ENCODE measurements around the gene BMF. TPM values are rescaled to one million over a fixed set of nuclear protein-coding genes. Genes with fewer than 3 reads are reported as not detected.

Gene BMF
- total and polyA plus RNA-seq, 2 of the 4 experiments (the other 2 are of a cell fraction): 2.4 to 2.9 TPM

DNA sequence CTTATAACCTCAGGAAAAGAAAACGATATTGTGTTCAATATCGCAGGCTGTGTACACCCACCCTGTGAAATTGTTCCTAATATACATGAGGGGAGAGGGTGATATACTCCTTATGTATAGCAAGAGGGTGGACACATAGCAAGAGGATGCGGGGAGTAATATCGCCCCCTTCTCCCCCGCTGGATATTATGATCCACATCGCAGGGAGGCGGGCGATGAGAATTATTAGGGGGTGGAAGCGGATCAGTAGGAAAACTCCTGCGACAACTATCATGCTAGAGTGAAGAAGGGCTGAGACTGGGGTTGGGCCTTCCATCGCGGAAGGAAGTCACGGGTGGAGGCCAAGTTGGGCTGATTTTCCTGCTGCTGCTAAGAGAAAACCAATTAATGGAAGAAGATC is 24.9 kb upstream of the BMF start:
- ChIA-PET CTCF (no interaction called here), POLR2A (ENCODE audit: unreplicated experiment) (no interaction called here)
- intact Hi-C loops (cut with micrococcal nuclease) (no loop called here), dilution Hi-C loops (cut with HindIII; ENCODE audit: low sequenced_read_pairs, unreplicated experiment) (no loop called here), in situ Hi-C loops (cut with MboI; ENCODE audit: low sequenced_read_pairs) (no loop called here)
- no TSS peak for BruUV-seq (replicated peaks)
- Histone ChIP-seq H4K5ac (ENCODE audit: low read depth, low read length) (no peak overlapping the region), H3K9me1 (ENCODE audit: insufficient read depth, low read length) (no peaks in the 10 kb centered on the region), H2BK5ac (ENCODE audit: low read depth, low read length, poor library complexity, severe bottlenecking) (no peak overlapping the region), H3K4me1 (ENCODE audit: control insufficient read depth, insufficient read depth, low read length) (no peaks in the 10 kb centered on the region), H3K36me3 (ENCODE audit: control insufficient read depth, insufficient read depth, low read length) (no peaks in the 10 kb centered on the region), H2BK20ac (ENCODE audit: low read depth, low read length) (no peak overlapping the region), H3K4ac (ENCODE audit: low read depth, low read length) (no peak overlapping the region), H3K79me1 (ENCODE audit: low read depth in 1 of 2, low read length in 2 of 2) (no peaks in the 10 kb centered on the region), H3K23ac (ENCODE audit: low read depth, low read length) (no peak overlapping the region), H4K91ac (ENCODE audit: insufficient read depth, low read depth, low read length) (no peak overlapping the region), H3K9ac (ENCODE audit: low read depth, low read length) (no peak overlapping the region), H2BK120ac (ENCODE audit: low read depth, low read length) (no peak overlapping the region), H2AK9ac (replicated peaks; ENCODE audit: low read depth, low read length, poor library complexity) (no peak overlapping the region), H3K4me2 (ENCODE audit: low read depth, low read length) (no peak overlapping the region), H4K20me1 (ENCODE audit: insufficient read depth, low read length) (no peaks in the 10 kb centered on the region), H3K18ac (ENCODE audit: low read depth, low read length) (no peak overlapping the region), H3K9me3 (ENCODE audit: control insufficient read depth, insufficient read depth, low read length) (no peaks in the 10 kb centered on the region), H3K14ac (replicated peaks; ENCODE audit: low read depth, low read length) (no peak overlapping the region), H3K27ac (ENCODE audit: insufficient read depth, low read length) (no peak overlapping the region), H3K4me3 (ENCODE audit: insufficient read depth, low read depth, low read length) (no peak overlapping the region), H2AK5ac (ENCODE audit: low read depth, low read length) (no peak overlapping the region), H4K8ac (ENCODE audit: low read depth in 2 of 2, low read length in 2 of 2) (no peak overlapping the region), H2AFZ (replicated peaks; ENCODE audit: low read length, poor library complexity) (no peak overlapping the region), H3K27me3 (ENCODE audit: control insufficient read depth, insufficient read depth, low read length) (peaks cover 5% of the 10 kb centered on the region), H2BK15ac (ENCODE audit: low read depth, low read length) (no peak overlapping the region), H3K56ac (ENCODE audit: extremely low read depth, insufficient read depth, low read length) (no peak overlapping the region)
- TF ChIP-seq, protein P1, sequence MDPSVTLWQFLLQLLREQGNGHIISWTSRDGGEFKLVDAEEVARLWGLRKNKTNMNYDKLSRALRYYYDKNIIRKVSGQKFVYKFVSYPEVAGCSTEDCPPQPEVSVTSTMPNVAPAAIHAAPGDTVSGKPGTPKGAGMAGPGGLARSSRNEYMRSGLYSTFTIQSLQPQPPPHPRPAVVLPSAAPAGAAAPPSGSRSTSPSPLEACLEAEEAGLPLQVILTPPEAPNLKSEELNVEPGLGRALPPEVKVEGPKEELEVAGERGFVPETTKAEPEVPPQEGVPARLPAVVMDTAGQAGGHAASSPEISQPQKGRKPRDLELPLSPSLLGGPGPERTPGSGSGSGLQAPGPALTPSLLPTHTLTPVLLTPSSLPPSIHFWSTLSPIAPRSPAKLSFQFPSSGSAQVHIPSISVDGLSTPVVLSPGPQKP (IDR thresholded peaks at IDR 0.05; ENCODE audit: borderline replicate concordance, low read depth, low read length): no peak
- TF ChIP-seq CHD1 (IDR thresholded peaks at IDR 0.05; ENCODE audit: low read depth, low read length) (no peak), CEBPB (IDR thresholded peaks at IDR 0.05; ENCODE audit: low read depth, low read length) (no peak), POLR2A (IDR thresholded peaks at IDR 0.05; ENCODE audit: low read depth, low read length) (no peak), BHLHE40 (IDR thresholded peaks at IDR 0.05; ENCODE audit: low read depth, low read length) (no peak), MAFK (IDR thresholded peaks at IDR 0.05; ENCODE audit: low read depth, low read length) (no peak), MAZ (IDR thresholded peaks at IDR 0.05; ENCODE audit: borderline replicate concordance, low read depth, low read length) (no peak), RFX5 (IDR thresholded peaks at IDR 0.05; ENCODE audit: low read depth, low read length) (no peak), SMC3 (IDR thresholded peaks at IDR 0.05; ENCODE audit: low read depth, low read length) (no peak), MXI1 (IDR thresholded peaks at IDR 0.05; ENCODE audit: borderline replicate concordance, low read depth, low read length) (no peak), FOS (IDR thresholded peaks at IDR 0.05; ENCODE audit: low read depth, low read length) (no peak), RAD21 (IDR thresholded peaks at IDR 0.05; ENCODE audit: low read length) (no peak)
- TF ChIP-seq, protein P2, sequence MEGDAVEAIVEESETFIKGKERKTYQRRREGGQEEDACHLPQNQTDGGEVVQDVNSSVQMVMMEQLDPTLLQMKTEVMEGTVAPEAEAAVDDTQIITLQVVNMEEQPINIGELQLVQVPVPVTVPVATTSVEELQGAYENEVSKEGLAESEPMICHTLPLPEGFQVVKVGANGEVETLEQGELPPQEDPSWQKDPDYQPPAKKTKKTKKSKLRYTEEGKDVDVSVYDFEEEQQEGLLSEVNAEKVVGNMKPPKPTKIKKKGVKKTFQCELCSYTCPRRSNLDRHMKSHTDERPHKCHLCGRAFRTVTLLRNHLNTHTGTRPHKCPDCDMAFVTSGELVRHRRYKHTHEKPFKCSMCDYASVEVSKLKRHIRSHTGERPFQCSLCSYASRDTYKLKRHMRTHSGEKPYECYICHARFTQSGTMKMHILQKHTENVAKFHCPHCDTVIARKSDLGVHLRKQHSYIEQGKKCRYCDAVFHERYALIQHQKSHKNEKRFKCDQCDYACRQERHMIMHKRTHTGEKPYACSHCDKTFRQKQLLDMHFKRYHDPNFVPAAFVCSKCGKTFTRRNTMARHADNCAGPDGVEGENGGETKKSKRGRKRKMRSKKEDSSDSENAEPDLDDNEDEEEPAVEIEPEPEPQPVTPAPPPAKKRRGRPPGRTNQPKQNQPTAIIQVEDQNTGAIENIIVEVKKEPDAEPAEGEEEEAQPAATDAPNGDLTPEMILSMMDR (conservative IDR thresholded peaks at IDR 0.05; ENCODE audit: low read depth, low read length): no peak
- TF ChIP-seq, protein P3, sequence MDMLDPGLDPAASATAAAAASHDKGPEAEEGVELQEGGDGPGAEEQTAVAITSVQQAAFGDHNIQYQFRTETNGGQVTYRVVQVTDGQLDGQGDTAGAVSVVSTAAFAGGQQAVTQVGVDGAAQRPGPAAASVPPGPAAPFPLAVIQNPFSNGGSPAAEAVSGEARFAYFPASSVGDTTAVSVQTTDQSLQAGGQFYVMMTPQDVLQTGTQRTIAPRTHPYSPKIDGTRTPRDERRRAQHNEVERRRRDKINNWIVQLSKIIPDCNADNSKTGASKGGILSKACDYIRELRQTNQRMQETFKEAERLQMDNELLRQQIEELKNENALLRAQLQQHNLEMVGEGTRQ (IDR thresholded peaks at IDR 0.05; ENCODE audit: low read depth, low read length): no peak
- no peak for DNase-seq
- no peak for ATAC-seq (ENCODE audit: low read depth)
- 94% methylated on average over 7 of the region's 13 CpGs; no CpG with 5 or more reads in 1 of the 2 experiments for WGBS, 2 experiments (ENCODE audit: extremely low coverage in 2 of 2, insufficient read length in 1 of 2)
